ENCODE results near the gene SDK1. TPM values are rescaled to one million over a fixed set of nuclear protein-coding genes. Genes with fewer than 3 reads are reported as not detected.
"Not testable (repeated sequence)": the region's sequence is repeated elsewhere in the genome, so short reads cannot be mapped to it uniquely, and the experiment has no call there.

SDK1 gene
- total RNA-seq, 1 donor from 2014 or later, result 0.26 TPM

- Histone ChIP-seq H3K4me3 (ENCODE audit: low read depth, low read length) (no peak overlapping the region), H3K27me3 (ENCODE audit: control insufficient read depth, insufficient read depth, low read length) (no peaks in the 10 kb centered on the region), H3K36me3 (ENCODE audit: control insufficient read depth, insufficient read depth, low read length) (no peaks in the 10 kb centered on the region)
- DNase-seq (ENCODE audit: low read depth) (no peak), FAIRE-seq (no peak)
- TF ChIP-seq CTCF (IDR thresholded peaks at IDR 0.05; ENCODE audit: insufficient read depth, low read length, severe bottlenecking), result no peak
Measured at GRCh38 chr7:4233146-4233545, 932.1 kb downstream of the SDK1 start.

DNA sequence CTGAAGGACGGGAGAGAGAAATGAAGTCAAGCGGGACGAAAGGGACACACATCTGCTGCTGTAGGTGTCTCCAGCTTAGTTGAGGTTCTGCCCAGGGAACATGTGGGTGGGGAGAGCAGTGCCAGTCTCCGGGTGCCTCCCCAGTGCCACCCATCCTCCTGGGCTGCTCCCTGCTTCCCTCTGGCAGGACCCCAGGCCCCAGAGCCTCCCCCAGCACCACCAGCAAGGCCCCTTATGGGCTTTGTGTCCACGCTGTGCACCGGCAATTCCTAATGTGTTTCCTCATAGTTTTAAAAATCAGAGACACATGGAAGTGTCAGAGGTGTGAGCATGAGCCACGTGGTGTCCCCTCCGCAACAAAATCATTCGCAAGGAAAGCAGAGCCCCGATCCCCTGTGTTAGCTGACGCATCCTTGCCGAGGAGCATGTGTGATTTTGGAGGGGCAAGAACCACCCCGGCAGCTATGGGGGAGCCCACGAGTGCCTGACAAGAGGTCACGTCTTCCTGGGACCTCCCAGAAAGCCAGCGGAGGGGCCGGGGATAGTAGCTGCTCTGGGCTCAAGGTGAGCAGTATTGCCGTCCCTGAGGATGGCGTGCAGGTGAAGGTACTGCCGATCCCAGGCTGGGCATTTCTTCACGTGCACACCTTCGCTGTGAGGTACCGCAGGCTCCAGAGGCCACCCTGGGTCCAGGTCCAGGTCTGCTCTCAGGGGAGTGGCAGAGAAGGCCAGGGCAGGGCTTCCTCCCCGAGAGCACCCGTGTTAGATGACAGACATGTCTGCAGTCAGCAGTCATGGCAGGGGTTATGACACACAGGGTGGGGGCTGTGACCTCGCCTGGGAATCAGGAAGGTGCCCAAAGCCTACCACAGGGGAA, 932.8 kb downstream of the SDK1 start:
- DNase-seq (ENCODE audit: low read depth) (no peak), FAIRE-seq (no peak)
- TF ChIP-seq CTCF (IDR thresholded peaks at IDR 0.05; ENCODE audit: insufficient read depth, low read length, severe bottlenecking), result no peak
- Histone ChIP-seq H3K4me3 (ENCODE audit: low read depth, low read length) (no peak overlapping the region), H3K36me3 (ENCODE audit: control insufficient read depth, insufficient read depth, low read length) (no peaks in the 10 kb centered on the region), H3K27me3 (ENCODE audit: control insufficient read depth, insufficient read depth, low read length) (no peaks in the 10 kb centered on the region)

DNA sequence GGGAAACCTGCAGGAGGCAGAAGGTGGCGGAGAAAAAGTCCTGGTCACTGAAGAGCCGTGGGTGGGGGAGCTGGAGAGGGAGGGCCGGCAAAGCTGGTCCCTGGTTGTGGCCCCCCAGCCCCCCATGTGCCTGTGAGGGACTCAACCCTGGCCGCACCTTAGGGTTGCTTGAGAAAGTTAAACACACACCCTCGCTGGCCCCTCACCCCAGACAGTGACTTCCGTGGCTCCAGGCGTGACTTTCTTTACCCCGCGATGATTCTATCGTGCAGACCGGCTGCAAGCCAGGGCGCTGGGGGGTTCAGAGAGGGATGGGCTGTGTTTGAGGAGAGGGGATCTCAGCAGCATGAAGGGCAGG, 933.4 kb downstream of the SDK1 start:
- H3K36me3 ChIP-seq (ENCODE audit: control insufficient read depth, insufficient read depth, low read length), result no peaks in the 10 kb centered on the region
- H3K27me3 ChIP-seq (ENCODE audit: control insufficient read depth, insufficient read depth, low read length), result no peaks in the 10 kb centered on the region
- DNase-seq (ENCODE audit: low read depth) (no peak), FAIRE-seq (no peak)
- TF ChIP-seq CTCF (IDR thresholded peaks at IDR 0.05; ENCODE audit: insufficient read depth, low read length, severe bottlenecking), result no peak
- H3K4me3 ChIP-seq (ENCODE audit: low read depth, low read length), result no peak overlapping the region

GRCh38 chr7:4234886-4235285, 933.8 kb downstream of the SDK1 start:
- no peak for FAIRE-seq
- Histone ChIP-seq H3K36me3 (ENCODE audit: control insufficient read depth, insufficient read depth, low read length) (no peaks in the 10 kb centered on the region), H3K4me3 (ENCODE audit: low read depth, low read length) (no peak overlapping the region), H3K27me3 (ENCODE audit: control insufficient read depth, insufficient read depth, low read length) (no peaks in the 10 kb centered on the region)
- no peak for DNase-seq (ENCODE audit: low read depth)
- TF ChIP-seq CTCF (IDR thresholded peaks at IDR 0.05; ENCODE audit: insufficient read depth, low read length, severe bottlenecking), result no peak

DNA sequence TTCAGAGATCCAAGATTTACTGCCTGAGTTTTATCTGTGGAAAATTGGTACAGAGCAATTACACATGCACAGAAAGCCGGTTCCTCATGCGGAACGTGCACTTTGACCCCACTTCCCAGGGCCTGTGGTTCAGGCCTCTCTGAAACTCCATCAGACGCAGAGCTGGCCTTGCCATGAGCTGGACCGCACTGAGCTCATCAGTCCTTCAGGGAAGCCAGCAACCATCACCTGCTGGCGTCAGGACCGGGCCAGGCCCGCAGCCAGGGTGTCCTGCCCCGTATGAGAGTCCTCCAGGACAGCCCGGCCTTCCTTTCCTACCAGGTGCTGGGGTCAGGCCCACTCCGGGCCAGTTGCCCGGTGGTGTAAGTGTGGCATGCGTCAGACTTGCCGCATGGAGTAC, 934.5 kb downstream of the SDK1 start:
- H3K36me3 ChIP-seq (ENCODE audit: control insufficient read depth, insufficient read depth, low read length), result no peaks in the 10 kb centered on the region
- TF ChIP-seq CTCF (IDR thresholded peaks at IDR 0.05; ENCODE audit: insufficient read depth, low read length, severe bottlenecking), result no peak
- no peak for DNase-seq (ENCODE audit: low read depth)
- FAIRE-seq, result no peak
- H3K4me3 ChIP-seq (ENCODE audit: low read depth, low read length), result no peak overlapping the region
- H3K27me3 ChIP-seq (ENCODE audit: control insufficient read depth, insufficient read depth, low read length), result no peaks in the 10 kb centered on the region

DNA sequence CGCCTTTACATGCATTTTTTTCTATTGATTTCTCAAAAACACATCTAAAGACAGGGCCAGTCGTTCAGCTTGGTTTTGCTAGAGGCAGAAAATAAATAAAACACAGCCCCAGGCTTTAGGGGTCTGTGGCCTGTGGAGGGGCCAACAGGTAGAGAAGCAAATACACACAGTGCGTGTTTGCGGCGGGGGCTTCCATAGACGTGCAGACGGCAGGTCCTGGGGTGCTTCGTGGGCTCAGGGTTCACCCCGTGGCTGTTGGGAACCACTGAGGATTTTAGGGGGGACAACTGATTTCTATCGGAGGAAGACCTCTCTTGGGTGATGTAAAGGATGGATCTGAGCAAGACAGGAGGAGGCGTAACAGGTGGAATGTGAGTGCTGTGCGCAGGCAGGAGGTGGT, 935.3 kb downstream of the SDK1 start:
- no peak for FAIRE-seq
- no peaks in the 10 kb centered on the region for H3K36me3 ChIP-seq (ENCODE audit: control insufficient read depth, insufficient read depth, low read length)
- TF ChIP-seq CTCF (IDR thresholded peaks at IDR 0.05; ENCODE audit: insufficient read depth, low read length, severe bottlenecking), result no peak
- H3K4me3 ChIP-seq (ENCODE audit: low read depth, low read length), result no peak overlapping the region
- no peaks in the 10 kb centered on the region for H3K27me3 ChIP-seq (ENCODE audit: control insufficient read depth, insufficient read depth, low read length)
- DNase-seq (ENCODE audit: low read depth), result no peak

DNA sequence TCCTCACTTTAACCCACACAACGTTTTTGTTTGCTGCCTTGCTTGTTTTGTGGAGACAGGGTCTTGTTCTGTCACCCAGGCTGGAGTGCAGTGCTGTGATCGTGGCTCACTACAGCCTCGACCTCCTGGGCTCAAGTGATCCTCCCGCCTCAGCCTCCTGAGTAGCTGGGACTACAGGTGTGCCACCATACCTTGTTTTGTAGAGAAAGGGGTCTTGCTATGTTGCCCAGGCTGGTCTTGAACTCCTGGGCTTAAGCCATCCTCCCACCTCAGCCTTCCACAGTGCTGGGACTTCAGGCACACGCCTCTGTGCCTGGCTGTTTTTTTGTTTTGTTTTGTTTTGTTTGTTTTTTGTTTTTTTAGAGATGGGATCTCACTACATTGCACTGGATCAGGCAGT, 935.8 kb downstream of the SDK1 start:
- DNase-seq (ENCODE audit: low read depth); H3K4me3 ChIP-seq (ENCODE audit: low read depth, low read length); FAIRE-seq; H3K36me3 ChIP-seq (ENCODE audit: control insufficient read depth, insufficient read depth, low read length); H3K27me3 ChIP-seq (ENCODE audit: control insufficient read depth, insufficient read depth, low read length): not testable (repeated sequence)
